Ureter (tissue), 1 donor: ENCODE results near the gene UFC1. TPM values are rescaled to one million over a fixed set of nuclear protein-coding genes. Genes with fewer than 3 reads are reported as not detected.
A peak's percentile ranks its signal among the peaks of the same experiment; 100 is the strongest.
"Not testable (repeated sequence)": the region's sequence is repeated elsewhere in the genome, so short reads cannot be mapped to it uniquely, and the experiment has no call there.

Experiments
- DNase-seq: peaks from one replicate; pipeline ENCODE4 v3.0.0-alpha.2; 2020; ENCODE audit warnings: low spot score
- total RNA-seq: library from RNA; stranded (reverse); gene quantifications from one replicate; pipeline ENCODE4 v1.2.4, GENCODE V29; 2023
- donor health status: DM: yes; HTN: yes; CAD: no.

The UFC1 gene
- total RNA-seq = 89.2 TPM

DNA sequence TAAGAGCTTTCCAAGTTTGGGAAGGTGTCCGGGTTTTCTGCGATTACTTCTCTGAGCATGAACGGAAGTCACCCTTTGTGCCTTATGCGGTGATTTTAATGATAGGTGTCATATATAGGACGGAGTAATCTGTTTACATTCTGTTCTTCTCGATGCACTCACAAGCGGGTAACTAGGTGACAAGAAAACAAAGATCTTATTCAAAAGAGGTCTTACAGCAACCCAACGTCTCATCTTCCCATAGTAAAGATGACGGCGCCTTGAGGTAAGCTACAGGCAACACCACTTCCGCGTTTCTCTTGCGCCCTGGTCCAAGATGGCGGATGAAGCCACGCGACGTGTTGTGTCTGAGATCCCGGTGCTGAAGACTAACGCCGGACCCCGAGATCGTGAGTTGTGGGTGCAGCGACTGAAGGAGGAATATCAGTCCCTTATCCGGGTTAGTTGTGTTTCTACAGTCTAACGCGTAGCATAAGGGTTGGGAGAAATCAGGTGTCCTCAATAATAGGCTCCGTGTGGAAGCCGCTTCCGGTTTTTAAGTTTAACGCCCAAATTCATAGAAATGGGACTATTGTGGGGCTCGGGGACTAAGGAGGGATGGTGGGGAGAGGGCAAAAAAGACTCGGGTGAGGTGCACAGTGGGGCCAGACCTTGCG, at the start of gene UFC1:
UFC1 (plus strand) TSS at position 297 of the 656 bp plus-strand sequence; CDS start at position 317, 20 bp downstream.
- DNase-seq = peak; percentile 84

DNA sequence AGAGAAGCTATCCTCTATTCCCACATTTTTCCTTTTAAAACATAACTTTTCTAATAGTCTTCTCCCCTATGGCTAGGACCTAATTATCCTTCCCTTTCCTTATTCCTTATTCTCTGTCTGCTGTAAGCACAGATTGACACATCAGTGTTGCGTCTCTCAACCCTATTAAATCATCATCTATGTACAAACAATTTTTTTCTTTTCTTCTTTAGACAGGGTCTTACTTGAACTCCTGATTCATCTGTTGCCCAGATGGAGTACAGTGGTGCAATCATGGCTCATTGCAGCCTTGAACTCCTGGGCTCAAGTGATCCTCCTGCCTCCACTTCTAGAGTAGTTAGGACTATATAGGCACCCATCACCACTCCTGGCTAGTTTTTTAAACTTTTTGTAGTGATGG, 47.3 kb upstream of the UFC1 start:
- DNase-seq = no peak

DNA sequence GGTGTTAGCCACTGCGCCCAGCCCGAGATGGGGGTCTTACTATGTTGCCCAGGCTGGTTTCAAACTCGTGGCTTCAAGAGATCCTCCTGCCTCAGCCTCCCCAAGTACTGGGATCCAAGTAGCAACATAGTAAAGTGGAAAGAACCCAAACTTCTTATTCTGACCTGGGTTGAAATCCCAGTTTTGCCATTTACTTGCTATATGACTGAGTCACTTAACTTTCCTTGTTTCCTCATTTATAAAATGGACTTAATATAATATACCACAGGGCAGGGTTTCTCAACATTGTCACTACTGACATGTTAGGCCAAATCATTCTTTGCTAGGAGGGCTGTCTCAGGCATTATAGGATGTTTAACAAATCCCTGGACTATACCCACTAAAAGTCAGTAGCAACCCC, 42.7 kb upstream of the UFC1 start:
- DNase-seq = no peak

DNA sequence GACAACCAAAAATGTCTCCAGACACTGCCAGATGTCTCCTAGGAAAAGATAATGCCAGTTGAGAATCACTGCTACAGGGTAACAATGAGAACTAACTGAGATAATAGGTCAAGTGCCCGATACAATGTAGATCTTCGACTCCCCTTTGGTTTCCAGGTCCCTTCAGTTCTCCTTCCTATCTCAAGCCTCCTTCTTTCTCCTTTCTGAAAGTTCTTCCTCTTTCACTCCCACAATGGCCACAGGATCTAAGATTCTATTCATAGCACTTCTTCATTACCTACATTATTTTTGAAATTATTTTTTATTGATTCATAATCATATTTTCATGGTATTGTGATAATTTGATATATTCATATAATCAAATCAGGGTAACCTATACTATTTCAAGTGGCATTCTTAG, 42.3 kb upstream of the UFC1 start:
- DNase-seq = no peak

DNA sequence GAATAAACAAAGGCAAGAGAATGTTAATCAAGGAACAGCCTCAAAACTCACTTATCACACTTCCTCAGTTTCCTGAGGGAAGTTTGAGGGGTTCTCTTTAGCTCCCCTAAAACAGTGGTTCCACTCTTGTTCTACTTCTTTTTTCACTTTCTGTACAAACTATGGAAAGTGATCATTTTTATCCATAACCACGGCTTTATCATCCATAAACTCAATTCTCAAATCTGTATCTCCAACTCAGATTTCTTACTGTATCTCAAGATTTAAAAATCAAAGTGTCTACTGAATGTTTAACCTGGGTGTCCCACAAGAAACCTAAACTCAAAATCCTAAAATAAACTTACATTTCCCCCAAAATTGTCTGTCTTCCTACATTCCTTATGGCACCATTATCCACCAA, 39.9 kb upstream of the UFC1 start:
- no peak for DNase-seq

DNA sequence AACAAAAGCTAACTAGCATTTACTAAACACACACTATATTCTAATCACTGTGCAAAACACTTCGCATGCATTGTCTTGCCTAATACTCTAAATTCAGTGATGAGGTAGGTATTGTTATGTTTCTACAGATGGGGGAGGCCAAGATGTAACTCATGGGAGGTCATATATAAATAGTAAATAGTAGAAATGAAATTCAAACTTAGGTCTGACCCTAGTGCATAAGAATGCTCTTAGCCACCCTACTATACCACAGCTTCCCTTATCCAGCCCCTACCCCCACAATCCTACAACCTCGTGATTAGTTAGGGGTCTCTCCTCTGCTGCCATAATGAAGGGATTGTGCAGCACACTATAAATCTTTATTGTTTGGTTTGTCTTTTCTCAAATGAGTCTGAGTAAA, 39.2 kb upstream of the UFC1 start:
- no peak for DNase-seq

DNA sequence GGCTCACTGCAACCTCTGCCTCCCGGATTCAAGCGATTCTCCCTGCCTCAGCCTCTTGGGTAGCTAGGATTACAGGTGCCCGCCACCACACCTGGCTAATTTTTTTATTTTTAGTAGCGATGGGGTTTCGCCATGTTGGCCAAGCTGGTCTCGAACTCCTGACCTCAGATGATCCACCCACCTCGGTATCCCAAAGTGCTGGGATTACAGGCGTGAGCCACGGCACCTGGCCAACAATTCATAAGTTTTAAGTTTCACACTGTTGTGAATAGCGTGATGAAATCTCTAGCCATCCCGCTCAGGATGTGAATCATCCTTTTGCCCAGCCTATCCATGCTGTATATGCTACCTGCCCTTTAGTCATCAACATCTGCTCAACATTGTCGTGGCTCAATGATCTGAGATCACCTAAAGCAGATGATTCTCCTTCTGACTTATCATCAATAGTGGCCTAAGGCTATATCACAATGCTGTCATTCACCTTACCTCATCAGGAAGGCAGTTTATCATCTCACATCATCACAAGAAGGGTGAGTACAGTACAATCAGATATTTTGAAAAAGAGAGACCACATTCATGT, 38.6 kb upstream of the UFC1 start:
- DNase-seq = no peak

DNA sequence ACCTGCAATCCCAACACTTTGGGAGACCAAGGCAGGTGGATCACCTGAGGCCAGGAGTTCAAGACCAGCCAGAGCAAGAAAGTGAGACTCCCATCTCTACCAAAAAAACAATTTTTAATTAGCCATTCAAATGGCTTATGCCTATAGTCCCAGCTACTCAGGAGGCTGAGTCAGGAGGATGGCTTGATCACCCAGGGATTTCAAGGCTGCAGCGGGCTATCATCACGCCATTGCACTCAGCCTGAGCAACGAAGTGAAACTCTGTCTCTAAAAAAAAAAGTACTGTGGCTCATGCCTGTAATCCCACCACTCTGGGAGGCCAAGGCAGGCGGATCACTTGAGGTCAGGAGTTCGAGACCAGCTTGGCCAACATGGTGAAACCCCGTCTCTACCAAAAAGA, 37.8 kb upstream of the UFC1 start:
- not testable (repeated sequence) for DNase-seq

DNA sequence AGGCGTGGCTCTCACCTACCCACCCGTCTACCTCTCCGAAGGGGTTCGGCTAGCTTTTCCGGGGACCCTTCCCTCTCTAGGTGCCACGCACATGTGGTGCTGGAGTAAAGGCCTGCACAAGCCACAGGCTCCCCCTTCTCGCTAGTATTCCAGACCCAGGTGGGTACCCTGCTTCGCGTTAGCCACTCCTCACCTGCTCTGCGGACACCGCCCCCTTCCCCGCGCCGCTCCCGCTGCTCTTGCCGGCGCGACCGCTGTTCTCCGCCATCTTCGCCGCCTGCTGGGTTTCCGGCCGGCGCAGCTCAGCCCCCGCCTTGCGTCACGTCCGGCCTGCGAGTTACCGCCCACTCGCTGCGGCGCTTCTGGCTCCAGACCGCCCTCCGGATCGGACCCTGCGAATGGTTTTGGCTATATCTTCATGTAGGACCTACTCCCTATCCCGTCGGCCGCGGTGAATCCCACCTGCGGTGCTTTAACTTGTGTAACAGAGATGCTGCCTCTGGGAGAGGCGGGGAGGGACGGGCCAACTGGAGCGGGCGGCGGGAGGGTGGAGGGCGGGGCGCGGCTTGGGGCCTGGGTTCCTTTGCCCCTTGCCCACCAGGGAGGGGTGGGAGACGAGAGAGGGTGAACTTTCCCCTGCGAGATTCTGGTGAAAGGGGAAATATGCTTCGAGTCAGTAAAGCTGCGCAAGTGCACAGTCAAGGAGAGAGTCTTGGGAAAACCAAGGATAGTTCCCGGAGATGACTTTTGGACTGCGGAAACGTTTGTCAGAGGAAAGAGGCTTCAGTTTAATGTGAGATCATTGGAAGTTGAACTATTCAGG, 35.8 kb upstream of the UFC1 start, which contains the start of the genes NIT1 and PFDN2:
NIT1 (plus strand) TSS at position 347 of the 823 bp plus-strand sequence; CDS start at position 419, 72 bp downstream.
PFDN2 (minus strand) TSS at position 279 of the 823 bp plus-strand sequence; CDS start at position 268, 11 bp downstream.
- peak; percentile 88 for DNase-seq

DNA sequence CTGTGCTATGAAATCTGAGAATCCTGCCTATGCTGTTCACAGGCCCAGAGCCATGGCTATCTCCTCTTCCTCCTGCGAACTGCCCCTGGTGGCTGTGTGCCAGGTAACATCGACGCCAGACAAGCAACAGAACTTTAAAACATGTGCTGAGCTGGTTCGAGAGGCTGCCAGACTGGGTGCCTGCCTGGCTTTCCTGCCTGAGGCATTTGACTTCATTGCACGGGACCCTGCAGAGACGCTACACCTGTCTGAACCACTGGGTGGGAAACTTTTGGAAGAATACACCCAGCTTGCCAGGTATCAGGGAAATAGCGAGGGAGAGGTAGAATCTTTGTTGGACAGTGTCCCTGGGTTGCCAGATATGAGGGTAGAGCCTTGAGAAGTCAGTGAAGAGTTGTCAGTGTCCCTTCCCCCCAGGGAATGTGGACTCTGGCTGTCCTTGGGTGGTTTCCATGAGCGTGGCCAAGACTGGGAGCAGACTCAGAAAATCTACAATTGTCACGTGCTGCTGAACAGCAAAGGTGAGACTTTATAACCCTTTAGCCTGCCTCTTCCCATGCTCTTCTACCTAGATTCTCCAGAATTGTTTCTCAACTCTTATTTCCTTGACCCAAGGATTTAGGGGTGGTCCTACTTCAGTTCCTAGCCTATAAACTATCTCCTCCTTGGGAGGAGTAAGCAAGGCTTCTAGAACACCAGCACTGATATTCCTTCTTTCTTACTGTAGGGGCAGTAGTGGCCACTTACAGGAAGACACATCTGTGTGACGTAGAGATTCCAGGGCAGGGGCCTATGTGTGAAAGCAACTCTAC, 34.5 kb upstream of the UFC1 start:
- DNase-seq = no peak

DNA sequence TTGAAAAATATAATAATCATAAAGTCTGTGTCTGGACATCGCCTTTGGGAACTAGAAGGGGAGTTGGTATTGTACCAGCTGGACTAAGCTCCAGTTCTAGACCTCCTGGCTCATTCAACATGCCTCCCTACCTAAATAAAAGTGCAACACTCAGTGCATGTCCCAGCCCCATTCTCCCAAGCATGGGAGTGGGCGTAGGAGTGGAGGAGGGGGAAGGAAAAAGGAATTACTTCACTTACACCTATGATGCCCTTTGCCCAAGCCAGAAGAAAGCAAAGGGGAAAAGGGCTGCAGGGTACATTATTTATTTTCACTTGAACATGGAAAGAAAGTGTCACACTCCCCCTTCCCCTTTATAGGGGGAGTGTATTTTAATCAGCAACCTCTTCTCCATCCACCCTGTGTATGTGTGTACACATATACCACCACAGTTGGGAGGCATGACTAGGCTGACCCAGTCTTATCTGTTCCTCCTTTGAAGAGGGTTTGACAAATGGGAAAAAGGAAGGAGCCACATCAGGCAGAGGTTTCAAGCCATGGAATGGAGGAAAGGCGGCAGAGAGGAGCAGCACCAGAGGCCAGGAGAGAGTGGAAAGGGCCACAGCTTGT, 32.6 kb upstream of the UFC1 start:
- DNase-seq = no peak

DNA sequence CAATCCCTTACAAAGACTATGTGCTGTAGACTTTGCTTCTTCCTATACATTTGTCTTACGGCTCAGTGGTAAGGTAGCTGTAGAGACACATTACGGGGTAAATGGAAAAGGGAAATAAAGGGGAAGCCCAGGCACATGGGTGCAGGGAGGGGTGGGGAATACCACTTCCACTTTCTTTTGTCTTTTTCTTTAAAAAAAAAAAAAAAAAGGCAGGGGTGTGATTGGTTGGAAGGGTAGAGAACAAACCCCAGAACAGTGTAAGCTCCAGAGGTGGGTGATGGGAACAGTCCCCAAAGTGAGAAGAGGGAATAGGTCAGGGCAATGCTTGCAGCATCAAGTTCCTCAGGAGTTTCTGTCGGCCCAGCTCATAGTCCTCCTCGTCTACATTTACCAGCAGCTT, 31.9 kb upstream of the UFC1 start:
- DNase-seq = no peak

DNA sequence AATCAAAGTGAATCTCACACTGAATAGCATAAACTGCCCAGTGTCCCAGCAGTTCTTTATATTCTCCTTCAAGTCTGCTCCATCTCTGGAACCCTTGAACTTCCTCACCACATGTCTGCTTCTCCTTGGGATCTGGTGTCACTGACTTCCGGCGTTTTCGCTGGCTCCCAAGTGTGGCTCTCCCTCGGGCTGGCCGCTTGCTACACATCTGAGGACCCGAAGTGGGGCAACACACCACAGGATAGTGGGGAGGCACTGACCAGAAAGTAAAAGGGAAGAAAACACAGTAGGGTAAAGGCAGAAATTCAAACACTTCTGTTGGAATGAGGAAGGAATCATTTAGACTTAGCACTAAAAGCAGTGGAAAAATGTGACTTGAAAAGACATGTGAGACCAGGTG, 30.8 kb upstream of the UFC1 start:
- DNase-seq = no peak

DNA sequence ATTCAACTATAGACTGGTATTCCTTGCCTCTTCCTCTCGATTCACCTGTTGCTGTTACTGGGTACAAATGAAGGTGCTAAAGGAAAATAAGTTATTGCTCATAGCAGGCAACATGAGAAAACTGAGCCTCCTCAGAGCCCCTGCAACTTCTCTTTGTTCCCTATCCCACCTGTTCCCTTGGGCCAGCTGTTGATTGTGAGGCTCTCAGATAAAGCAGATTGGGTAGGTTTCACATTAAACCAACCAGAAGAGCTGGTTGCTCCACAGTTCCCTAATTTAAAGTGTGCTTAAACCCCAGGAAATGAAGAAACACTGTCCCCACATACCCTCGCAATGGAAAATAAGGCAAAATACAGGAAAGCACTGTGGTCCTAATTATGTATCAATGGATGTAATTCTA, 26.1 kb upstream of the UFC1 start:
- DNase-seq = no peak

DNA sequence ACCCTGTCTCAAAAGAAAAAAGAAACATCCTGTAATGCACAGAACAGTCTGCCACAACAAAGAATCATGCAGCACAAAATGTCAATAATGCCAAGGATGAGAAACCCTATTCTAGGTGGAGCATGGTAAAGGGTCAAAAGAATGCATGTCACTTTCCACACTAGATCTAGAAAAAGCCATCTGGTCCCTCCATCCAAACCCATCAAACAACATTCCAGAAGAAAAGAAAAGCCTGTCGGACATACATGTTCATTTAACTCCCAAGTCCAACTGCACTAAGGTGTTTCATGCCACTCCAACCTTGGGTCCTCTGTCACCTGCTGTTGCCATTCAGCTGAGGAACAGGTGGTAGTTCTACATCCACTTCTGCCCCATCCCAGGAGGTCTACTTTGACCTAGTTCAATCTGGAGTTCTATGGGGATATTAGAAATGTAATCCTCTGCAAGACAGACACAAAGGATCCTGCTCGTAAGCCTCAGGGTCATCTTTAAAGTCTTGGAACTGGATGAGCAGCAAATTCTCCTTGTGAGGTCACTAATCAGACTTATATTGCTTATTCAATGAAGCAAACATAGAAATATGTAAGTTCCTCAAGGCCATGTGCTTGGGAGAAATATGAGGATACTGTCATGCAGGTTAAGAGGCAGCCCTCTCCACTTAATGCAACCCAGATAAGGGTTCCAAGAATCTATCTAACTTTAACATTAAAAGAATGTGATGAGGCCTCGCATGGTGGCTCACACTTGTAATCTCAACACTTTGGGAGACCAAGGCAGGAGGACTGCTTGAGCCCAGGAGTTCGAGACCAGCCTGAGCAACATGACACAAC, 25.0 kb upstream of the UFC1 start:
- no peak for DNase-seq

DNA sequence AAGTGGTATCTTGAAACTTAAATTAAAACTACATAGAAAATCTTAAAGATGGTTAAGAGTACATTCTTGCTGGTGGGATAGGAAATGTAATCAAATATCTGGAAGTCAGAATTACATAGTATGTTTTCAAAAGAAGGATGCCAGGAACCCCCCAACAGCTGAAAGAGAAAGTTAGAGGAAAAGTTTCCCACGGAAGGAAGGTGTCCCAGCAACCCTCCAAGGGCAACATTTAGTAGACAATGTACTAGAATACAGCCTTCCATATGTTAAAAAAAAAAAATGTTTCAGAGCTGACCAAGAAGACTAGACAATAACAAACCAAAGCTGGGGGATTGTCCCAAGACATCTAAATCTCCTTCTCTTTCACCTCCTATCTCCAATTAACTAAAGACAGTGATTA, 23.5 kb upstream of the UFC1 start:
- DNase-seq = no peak

DNA sequence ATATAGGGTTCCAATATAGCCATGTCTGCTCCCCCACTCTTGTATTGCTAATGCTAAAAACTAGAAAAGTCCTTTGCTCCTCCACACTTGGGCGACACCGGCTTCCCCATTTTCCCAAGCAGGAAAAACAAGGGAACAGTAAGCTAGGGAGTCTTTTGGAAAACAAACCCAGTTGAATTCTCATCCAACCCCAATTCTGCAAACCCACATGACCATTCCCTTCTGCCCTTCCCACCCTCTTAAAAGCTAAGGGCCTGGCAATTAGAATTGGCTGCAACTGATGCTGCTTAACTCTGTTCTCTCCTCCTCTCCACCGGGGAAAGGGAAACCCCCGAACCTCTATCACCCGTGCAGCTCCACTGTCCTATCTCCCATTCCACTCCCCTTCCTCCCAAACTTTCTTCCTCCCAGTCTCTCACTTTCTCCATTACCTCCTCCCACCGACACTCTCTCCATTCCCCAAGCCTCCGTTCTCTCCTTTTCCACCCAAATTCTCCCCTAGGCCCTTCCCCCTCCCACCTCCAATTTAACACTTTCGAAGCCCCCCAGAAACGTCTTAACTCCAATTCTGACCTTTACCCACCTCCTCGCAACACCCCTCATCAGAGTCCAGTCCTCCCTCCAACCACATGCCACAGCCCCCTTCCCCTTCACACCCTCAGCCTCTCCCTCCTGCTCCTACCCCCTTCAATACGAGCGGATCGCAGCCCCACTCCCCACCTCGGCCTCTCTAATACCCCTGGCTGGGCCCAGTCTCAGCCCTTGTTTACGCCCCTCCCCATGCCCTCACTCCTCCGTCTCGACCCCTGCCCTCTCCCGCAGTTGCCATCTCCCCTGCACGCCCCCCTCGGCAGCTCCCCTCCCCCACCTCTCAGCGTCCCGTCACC, 22.0 kb upstream of the UFC1 start:
- no peak for DNase-seq

DNA sequence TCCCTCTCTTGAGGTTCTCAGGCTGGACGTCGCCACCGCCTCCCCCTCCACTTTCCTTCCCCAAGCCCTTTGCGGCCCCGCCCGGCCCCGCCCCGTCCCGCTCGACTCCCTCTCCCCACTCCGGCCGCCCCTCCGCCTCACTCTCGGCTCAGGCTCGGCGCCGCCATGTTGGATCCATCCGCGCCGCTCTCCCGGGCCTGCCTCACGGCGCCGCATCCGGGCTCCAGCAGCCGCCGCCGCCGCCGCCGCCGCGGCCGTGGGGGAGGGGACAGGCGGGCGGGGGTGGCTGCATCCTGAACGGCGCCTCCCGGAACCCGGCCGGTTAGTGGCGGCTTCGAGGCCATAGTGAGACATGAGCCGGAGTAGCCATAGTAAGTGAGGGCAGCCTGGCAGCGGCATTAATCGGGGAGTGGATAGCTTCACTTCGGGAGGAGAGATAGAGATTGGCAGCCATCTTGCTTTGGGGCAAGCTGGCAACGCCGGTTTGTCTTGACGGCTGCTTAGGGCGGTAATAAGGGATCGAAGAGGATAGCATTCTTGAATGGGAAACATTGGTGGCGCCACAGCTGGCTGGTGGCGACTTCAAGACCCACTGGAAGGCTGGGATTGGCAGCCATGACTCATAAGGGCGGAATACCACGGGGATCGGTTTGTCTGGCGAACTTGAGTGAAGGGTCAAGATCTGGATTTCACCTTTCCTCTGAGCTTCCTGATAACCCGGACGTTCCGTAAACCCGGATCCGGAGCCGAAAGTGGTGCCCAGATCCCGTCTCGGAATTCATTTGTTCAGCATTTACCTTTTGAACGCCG, 21.2 kb upstream of the UFC1 start, which contains the start of gene DEDD:
DEDD (minus strand) TSS at position 258 of the 810 bp plus-strand sequence. CDS start 8,205 bp downstream, outside the sequence.
- DNase-seq = peak; percentile 95
